Stimulated activated CD8-positive, alpha-beta memory T cell treated with anti-CD3 and anti-CD28 coated beads, Interleukin-12 subunit alpha, Interleukin-12 subunit beta, amount 100 ng/mL, for 4 hours (primary cell): Measurements from ENCODE around the gene PQBP1.
A peak's percentile ranks its signal among the peaks of the same experiment; 100 is the strongest.
"Not testable (repeated sequence)": the region's sequence is repeated elsewhere in the genome, so short reads cannot be mapped to it uniquely, and the experiment has no call there.

Source experiments
- DNase-seq: peaks from one replicate; pipeline ENCODE4 v3.0.0-alpha.2; 2020; ENCODE audit warnings: low read depth

PQBP1 gene

GRCh38 chrX:48897625-48898306 lies at the start of gene PQBP1, which contains the start of gene TIMM17B:
Gene PQBP1, plus strand, starts transcription at chrX:48897930. Its CDS starts 580 bp downstream, at chrX:48898510.
Gene TIMM17B, minus strand, starts transcription at chrX:48897768. Its CDS starts 19 bp downstream, at chrX:48897749.
- peak; percentile 72 for DNase-seq

- DNase-seq = no peak
These were observed 48.9 kb upstream of the PQBP1 start for GRCh38 chrX:48848847-48849246.

- DNase-seq = no peak
These were observed 44.9 kb upstream of the PQBP1 start for GRCh38 chrX:48852857-48853256.

- DNase-seq = not testable (repeated sequence)
These were observed 44.2 kb upstream of the PQBP1 start for GRCh38 chrX:48853494-48853893.

- not testable (repeated sequence) for DNase-seq
These were observed 43.5 kb upstream of the PQBP1 start for GRCh38 chrX:48854121-48854804.

- DNase-seq = no peak
These were observed 42.8 kb upstream of the PQBP1 start for GRCh38 chrX:48854898-48855297.

GRCh38 chrX:48864210-48864609 lies 33.5 kb upstream of the PQBP1 start:
- DNase-seq = no peak

- not testable (repeated sequence) for DNase-seq
These were observed 25.7 kb upstream of the PQBP1 start for GRCh38 chrX:48872017-48872416.

GRCh38 chrX:48876944-48877343 lies 20.8 kb upstream of the PQBP1 start:
- DNase-seq = not testable (repeated sequence)

GRCh38 chrX:48883729-48884128 lies 14.0 kb upstream of the PQBP1 start:
- no peak for DNase-seq

GRCh38 chrX:48886586-48886985 lies 11.1 kb upstream of the PQBP1 start:
- not testable (repeated sequence) for DNase-seq

GRCh38 chrX:48890296-48890925 lies 7.3 kb upstream of the PQBP1 start:
- no peak for DNase-seq

GRCh38 chrX:48890934-48891401 lies 6.8 kb upstream of the PQBP1 start:
- no peak for DNase-seq

GRCh38 chrX:48891402-48892288 lies 6.1 kb upstream of the PQBP1 start:
- DNase-seq = peak; percentile 45

- no peak for DNase-seq
These were observed 4.8 kb upstream of the PQBP1 start for GRCh38 chrX:48892896-48893295.

- DNase-seq = no peak
These were observed 4.0 kb upstream of the PQBP1 start for GRCh38 chrX:48893556-48894348.

- DNase-seq = no peak
These were observed 2.8 kb upstream of the PQBP1 start for GRCh38 chrX:48894891-48895290.

- DNase-seq = no peak
These were observed 1.1 kb upstream of the PQBP1 start for GRCh38 chrX:48896611-48897011.

GRCh38 chrX:48897157-48897624 lies 539 bp upstream of the PQBP1 start:
- DNase-seq = no peak

- no peak for DNase-seq
These were observed 1.3 kb downstream of the PQBP1 start for GRCh38 chrX:48899078-48899410.

GRCh38 chrX:48901069-48901468 lies 3.3 kb downstream of the PQBP1 start:
- DNase-seq = no peak
